ENCODE measurements around the gene ADAP2.

The ADAP2 gene

DNA sequence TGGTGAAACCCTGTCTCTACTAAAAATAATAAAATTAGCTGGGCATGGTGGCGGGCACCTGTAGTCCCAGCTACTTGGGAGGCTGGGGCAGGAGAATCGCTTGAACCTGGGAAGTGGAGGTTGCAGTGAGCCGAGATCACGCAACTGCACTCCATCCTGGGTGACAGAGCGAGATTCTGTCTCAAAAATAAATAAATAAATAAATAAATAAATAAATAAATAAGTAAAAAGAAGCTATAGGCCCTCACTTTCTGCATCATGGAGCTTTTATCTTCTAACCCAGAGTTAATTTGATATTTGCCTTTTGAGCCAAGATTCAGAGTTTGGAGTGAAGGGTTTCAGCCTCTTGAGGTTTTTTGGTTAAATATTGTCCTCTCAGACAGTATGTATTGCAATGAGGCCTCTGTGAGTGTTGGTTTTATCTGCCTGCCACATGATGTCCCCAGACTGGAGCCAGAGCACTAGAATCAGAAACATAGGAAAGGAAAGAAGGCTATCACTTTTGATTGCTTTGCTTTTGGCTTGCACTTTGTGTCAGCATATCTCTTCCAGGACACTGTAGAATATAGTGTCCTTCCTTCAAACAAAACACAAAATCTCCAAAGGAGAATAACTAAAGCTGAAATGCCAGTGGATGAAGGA lies 81.6 kb downstream of the ADAP2 start:
- Histone ChIP-seq H3K4me2 (no peak overlapping the region), H3K4me3 (IDR thresholded peaks at IDR 0.05; ENCODE audit: insufficient read depth, low read depth, low read length) (no peak overlapping the region), H3K9ac (no peak overlapping the region), H4K20me1 (ENCODE audit: insufficient read depth) (no peaks in the 10 kb centered on the region), H3K27ac (no peak overlapping the region), H2AFZ (ENCODE audit: low read depth) (no peak overlapping the region), H3K4me1 (ENCODE audit: low read depth, poor library complexity, severe bottlenecking) (no peaks in the 10 kb centered on the region), H3K79me2 (ENCODE audit: insufficient read depth, low read depth) (no peaks in the 10 kb centered on the region), H3K27me3 (ENCODE audit: insufficient read depth, low read depth) (no peaks in the 10 kb centered on the region), H3K36me3 (ENCODE audit: insufficient read depth) (no peaks in the 10 kb centered on the region)
- TF ChIP-seq, protein P1, sequence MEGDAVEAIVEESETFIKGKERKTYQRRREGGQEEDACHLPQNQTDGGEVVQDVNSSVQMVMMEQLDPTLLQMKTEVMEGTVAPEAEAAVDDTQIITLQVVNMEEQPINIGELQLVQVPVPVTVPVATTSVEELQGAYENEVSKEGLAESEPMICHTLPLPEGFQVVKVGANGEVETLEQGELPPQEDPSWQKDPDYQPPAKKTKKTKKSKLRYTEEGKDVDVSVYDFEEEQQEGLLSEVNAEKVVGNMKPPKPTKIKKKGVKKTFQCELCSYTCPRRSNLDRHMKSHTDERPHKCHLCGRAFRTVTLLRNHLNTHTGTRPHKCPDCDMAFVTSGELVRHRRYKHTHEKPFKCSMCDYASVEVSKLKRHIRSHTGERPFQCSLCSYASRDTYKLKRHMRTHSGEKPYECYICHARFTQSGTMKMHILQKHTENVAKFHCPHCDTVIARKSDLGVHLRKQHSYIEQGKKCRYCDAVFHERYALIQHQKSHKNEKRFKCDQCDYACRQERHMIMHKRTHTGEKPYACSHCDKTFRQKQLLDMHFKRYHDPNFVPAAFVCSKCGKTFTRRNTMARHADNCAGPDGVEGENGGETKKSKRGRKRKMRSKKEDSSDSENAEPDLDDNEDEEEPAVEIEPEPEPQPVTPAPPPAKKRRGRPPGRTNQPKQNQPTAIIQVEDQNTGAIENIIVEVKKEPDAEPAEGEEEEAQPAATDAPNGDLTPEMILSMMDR (conservative IDR thresholded peaks at IDR 0.05; ENCODE audit: low read depth, low read length): no peak

DNA sequence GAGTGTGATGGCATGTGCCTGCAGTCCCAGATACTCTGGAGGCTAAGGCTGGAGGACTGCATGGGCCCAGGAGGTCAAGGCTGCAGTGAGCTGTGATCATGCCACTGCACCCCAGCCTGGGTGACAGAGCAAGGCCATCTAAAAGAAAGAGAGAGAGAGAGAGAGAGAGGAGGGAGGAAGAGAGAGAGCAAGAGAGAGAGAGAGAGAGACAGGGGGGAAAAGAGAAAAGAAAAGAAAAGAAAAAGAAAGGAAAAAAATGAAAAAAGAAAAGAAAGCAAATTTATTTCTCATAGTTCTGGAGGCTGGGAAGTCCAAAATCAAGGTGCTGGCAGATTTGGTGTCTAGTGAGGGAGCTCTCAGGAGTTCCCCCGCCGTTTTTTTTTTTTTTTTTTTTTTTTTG lies 82.4 kb downstream of the ADAP2 start:
- Histone ChIP-seq H3K79me2 (ENCODE audit: insufficient read depth, low read depth) (no peaks in the 10 kb centered on the region), H3K27ac (no peak overlapping the region), H3K9ac (no peak overlapping the region), H3K36me3 (ENCODE audit: insufficient read depth) (no peaks in the 10 kb centered on the region), H3K4me2 (no peak overlapping the region), H3K27me3 (ENCODE audit: insufficient read depth, low read depth) (no peaks in the 10 kb centered on the region), H2AFZ (ENCODE audit: low read depth) (no peak overlapping the region), H3K4me1 (ENCODE audit: low read depth, poor library complexity, severe bottlenecking) (no peaks in the 10 kb centered on the region), H3K4me3 (IDR thresholded peaks at IDR 0.05; ENCODE audit: insufficient read depth, low read depth, low read length) (no peak overlapping the region), H4K20me1 (ENCODE audit: insufficient read depth) (no peaks in the 10 kb centered on the region)
- TF ChIP-seq, protein P1 (conservative IDR thresholded peaks at IDR 0.05; ENCODE audit: low read depth, low read length): no peak

DNA sequence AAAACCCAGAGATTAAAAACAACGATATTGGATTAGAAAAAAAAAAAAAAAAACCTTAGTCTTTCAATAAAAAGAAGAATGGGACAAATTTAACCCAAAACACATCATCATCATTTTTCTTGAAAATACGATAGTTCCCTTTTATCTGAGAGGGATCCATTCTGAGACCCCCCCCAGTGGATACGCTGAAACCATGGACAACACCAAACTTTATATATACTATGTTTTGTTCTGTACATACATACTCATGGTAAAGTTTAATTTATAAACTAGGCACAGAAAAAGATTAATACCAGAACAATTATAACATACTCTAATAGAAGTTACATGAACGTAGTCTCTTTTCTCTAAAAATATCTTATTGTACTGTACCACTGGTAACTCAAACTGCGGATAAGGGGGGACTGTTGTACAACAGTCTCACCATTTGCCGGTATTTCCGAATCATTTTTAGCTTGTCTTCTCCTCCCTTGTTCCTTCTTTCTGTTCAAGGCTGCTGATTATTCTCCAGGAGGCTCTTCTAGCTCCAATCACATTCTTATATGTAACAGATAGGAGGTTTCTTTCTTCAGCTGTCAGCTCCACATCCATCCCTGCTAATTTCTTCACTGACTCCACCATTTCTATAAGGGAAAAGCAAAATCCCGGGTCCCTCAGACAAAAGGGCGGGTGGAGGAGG lies 86.1 kb downstream of the ADAP2 start:
- no peak overlapping the region for H3K27ac ChIP-seq
- no peaks in the 10 kb centered on the region for H3K27me3 ChIP-seq (ENCODE audit: insufficient read depth, low read depth)
- no peaks in the 10 kb centered on the region for H3K4me1 ChIP-seq (ENCODE audit: low read depth, poor library complexity, severe bottlenecking)
- H3K9ac ChIP-seq: no peak overlapping the region
- no peaks in the 10 kb centered on the region for H3K79me2 ChIP-seq (ENCODE audit: insufficient read depth, low read depth)
- H3K36me3 ChIP-seq (ENCODE audit: insufficient read depth): no peaks in the 10 kb centered on the region
- H3K4me2 ChIP-seq: no peak overlapping the region
- H3K4me3 ChIP-seq (IDR thresholded peaks at IDR 0.05; ENCODE audit: insufficient read depth, low read depth, low read length): no peak overlapping the region
- H2AFZ ChIP-seq (ENCODE audit: low read depth): no peak overlapping the region
- H4K20me1 ChIP-seq (ENCODE audit: insufficient read depth): no peaks in the 10 kb centered on the region
- TF ChIP-seq, protein P1 (conservative IDR thresholded peaks at IDR 0.05; ENCODE audit: low read depth, low read length): no peak

DNA sequence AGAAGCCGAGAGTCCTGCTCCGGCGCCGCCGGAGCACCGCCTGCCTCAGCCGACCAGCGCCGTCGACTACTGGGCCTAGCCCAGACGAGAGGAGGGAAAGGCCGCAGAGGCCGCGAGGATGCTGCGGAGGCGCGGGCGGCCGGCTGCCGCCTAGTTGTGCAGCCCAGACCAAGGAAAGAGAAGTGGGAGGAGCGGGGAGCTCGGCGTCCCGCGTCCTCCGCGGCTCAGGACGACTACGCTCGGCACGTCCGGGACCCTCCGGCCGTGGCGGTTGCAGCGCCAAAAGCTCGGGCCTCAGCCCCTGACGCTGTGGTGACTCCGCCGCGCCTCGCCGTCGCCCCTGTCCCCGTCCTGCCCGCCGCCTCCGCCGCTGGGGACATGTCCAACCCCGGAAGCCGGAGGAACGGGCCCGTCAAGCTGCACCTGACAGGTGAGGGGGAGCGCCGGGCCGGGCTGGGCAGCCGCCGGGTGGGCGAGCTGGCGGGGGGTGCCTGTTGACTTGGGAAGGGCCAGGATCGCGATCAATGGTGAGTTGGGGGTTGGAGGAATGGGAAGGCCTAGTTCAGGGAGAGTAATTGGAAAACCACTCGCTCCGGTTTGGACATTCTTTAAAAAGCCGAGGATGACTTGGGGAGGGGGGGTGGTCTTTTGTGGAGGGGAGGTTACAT lies 86.8 kb downstream of the ADAP2 start:
- Histone ChIP-seq H4K20me1 (ENCODE audit: insufficient read depth) (no peaks in the 10 kb centered on the region), H3K9ac (no peak overlapping the region), H3K79me2 (ENCODE audit: insufficient read depth, low read depth) (no peaks in the 10 kb centered on the region), H3K4me3 (IDR thresholded peaks at IDR 0.05; ENCODE audit: insufficient read depth, low read depth, low read length) (no peak overlapping the region), H3K4me1 (ENCODE audit: low read depth, poor library complexity, severe bottlenecking) (no peaks in the 10 kb centered on the region), H3K27me3 (ENCODE audit: insufficient read depth, low read depth) (no peaks in the 10 kb centered on the region), H3K36me3 (ENCODE audit: insufficient read depth) (no peaks in the 10 kb centered on the region), H3K27ac (no peak overlapping the region), H2AFZ (ENCODE audit: low read depth) (no peak overlapping the region), H3K4me2 (no peak overlapping the region)
- TF ChIP-seq, protein P1 (conservative IDR thresholded peaks at IDR 0.05; ENCODE audit: low read depth, low read length): no peak

All from KMS-11 (cell line).